HFF-Myc (cell line): Measurements from ENCODE around the gene TRIP6.
A peak's percentile ranks its signal among the peaks of the same experiment; 100 is the strongest.

Experiments
- DNase-seq: peaks from one replicate; pipeline ENCODE4 v3.0.0-alpha.2; 2011; ENCODE audit warnings: low read depth; ENCODE audit errors: extremely low read depth
- H3K4me3 ChIP-seq: replicated peaks from 2 replicates; pipeline ENCODE4 v1.5.1; 2011; ENCODE audit warnings: low read depth, mild to moderate bottlenecking, control low read depth, low read length
- TF ChIP-seq, protein P1 (sequence below): IDR thresholded peaks from 2 replicates; pipeline ENCODE4 v1.5.1; 2012; ENCODE audit warnings: mild to moderate bottlenecking, low read depth, low read length, control low read depth; ENCODE audit errors: missing control alignments

Gene TRIP6

DNA sequence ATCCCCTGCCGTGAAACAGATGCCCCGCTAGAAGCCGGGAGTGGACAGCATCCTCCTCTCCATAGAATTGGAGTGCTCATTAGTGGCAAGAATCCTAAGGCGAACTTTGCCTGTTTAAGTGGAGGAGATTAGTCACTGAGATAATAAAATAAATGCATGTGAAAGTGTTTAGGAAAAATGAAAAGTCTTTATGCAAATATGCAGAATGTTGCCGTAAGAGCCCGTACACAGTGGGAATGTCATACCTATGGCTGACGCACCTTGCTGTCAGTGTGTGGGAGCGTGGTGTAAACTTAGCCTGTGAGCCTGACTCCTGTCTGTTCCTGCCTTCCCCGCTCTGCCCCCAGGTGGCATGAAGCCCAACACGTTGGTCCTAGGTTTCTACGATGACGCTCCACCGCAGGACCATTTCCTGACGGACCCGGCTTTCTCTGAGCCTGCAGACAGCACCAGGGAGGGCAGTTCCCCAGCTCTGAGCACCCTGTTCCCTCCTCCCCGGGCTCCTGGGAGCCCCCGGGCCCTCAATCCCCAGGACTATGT lies 1.7 kb upstream of the TRIP6 start:
- DNase-seq, result no peak
- TF ChIP-seq, protein P1, sequence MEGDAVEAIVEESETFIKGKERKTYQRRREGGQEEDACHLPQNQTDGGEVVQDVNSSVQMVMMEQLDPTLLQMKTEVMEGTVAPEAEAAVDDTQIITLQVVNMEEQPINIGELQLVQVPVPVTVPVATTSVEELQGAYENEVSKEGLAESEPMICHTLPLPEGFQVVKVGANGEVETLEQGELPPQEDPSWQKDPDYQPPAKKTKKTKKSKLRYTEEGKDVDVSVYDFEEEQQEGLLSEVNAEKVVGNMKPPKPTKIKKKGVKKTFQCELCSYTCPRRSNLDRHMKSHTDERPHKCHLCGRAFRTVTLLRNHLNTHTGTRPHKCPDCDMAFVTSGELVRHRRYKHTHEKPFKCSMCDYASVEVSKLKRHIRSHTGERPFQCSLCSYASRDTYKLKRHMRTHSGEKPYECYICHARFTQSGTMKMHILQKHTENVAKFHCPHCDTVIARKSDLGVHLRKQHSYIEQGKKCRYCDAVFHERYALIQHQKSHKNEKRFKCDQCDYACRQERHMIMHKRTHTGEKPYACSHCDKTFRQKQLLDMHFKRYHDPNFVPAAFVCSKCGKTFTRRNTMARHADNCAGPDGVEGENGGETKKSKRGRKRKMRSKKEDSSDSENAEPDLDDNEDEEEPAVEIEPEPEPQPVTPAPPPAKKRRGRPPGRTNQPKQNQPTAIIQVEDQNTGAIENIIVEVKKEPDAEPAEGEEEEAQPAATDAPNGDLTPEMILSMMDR, result no peak
- H3K4me3 ChIP-seq, result no peak overlapping the region

DNA sequence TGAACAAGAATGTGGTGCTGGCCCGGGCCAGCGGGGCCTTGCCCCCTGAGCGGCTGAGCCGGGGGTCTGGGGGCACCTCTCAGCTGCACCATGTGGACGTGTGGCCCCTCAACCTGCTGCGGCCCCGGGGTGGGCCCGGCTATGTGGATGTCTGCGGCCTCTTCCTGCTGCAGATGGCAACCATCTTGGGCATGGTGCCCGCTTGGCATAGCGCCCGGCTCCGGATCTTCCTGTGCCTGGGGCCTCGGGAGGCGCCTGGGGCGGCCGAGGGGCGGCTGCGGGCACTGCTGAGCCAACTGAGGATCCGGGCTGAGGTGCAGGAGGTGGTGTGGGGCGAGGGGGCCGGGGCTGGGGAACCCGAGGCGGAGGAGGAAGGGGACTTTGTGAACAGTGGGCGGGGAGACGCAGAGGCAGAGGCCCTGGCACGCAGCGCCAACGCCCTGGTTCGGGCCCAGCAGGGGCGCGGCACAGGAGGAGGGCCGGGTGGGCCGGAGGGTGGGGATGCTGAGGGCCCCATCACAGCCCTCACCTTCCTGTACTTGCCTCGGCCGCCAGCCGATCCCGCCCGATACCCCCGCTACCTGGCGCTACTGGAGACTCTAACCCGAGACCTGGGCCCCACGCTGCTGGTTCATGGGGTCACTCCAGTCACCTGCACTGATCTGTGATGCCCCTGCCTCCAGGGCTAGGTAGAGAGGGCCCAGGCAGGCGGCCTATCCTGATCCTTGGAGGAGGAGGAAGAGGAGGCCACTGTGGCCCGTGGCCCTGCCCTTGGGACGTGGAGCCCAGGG lies 1.1 kb upstream of the TRIP6 start:
- TF ChIP-seq, protein P1, result no peak
- no peak overlapping the region for H3K4me3 ChIP-seq
- no peak for DNase-seq

DNA sequence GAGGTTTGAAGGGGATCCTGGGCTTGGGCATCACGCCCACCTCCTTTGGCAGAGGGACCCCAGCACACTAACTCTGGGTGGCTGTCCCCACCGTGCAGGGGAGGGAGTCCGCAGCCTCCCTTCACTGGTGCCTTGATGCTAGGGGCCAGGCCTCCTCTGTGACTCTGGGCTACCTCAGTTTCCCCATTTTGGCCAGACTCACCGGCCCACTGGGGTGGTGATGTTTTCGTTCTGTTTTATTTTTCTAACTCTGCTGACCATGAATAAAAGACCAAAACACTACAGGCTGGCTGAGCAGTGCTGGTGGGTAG lies 503 bp upstream of the TRIP6 start:
- peak overlapping the region; percentile 99 for H3K4me3 ChIP-seq
- TF ChIP-seq, protein P1, result no peak
- DNase-seq, result no peak

DNA sequence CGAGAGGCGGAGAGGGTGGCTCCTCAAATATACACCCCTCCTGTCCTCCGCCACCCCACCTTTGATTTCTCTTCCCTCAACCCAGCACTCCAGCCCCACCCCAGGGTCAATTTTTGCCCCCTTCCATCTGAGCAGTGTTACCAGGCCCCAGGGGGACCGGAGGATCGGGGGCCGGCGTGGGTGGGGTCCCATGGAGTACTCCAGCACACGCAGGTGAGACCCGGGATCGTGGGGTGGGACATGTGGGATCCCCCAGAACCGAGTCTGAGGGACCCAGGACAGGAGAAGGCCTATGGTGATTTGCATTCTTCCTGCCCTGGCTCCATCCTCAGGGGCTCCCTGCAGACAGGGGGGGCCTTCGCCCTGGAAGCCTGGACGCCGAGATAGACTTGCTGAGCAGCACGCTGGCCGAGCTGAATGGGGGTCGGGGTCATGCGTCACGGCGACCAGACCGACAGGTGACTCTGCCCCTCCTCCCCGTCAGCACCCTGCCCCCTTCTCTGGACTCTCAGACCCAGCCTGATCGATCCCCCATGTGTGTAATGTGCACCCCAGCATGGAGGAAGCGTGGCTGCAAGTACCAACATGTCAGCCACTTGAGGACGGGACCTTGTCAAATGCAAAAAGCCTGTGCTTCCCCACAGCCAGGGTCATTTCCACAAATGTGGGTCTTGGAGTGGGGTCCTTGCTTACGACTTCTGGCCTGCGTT lies 744 bp downstream of the TRIP6 start:
- peak overlapping the region; percentile 99 for H3K4me3 ChIP-seq
- TF ChIP-seq, protein P1, result no peak
- DNase-seq, result no peak

DNA sequence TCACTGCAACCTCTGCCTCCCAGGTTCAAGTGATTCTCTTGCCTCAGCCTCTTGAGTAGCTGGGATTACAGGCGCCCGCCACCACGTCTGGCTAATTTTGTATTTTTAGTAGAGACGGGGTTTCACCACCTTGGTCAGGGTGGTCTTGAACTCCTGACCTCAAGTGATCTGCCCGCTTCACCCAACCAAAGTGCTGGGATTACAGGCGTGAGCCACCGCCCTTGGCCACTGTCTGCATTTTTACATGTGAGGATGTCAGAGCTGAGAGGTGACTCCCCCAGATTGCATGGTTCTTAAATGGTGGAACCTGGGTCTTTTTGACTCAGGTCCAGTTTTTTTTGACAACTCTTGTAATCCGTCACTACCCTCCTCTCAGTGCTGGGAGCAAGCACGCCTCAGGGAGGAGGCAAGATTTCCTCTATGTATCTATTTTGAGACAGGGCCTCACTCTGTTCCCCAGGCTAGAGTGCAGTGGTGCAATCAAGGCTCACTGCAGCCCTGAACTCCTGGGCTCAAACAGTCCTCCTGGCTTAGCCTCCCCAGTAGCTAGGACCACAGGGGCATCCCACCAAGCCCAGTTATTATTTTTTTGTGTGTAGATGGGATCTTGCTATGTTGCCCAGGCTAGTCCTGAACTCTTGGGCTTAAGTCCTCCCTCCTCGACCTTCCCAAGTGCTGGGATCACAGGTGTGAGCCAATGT lies 6.6 kb downstream of the TRIP6 start:
- no peak for DNase-seq
- TF ChIP-seq, protein P1, result no peak
- peak overlapping the region; percentile 88 for H3K4me3 ChIP-seq

DNA sequence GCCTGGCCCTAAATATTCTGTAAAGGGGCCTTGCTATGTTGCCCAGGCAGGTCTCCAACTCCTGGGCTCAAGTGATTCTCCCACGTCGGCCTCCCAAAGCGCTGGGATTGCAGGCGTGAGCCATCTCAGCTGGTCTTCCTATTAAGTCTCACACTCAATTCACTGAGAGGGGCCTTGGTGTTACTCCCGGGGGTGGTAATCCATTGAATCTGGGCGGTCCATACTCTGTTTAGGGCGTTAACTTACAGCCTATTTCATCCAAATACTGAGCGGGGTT lies 7.1 kb downstream of the TRIP6 start:
- peak overlapping the region; percentile 88 for H3K4me3 ChIP-seq
- no peak for DNase-seq
- TF ChIP-seq, protein P1, result no peak
